ENCODE results near the gene TRIM64.
"Not testable (repeated sequence)": the region's sequence is repeated elsewhere in the genome, so short reads cannot be mapped to it uniquely, and the experiment has no call there.

TRIM64 gene, protein sequence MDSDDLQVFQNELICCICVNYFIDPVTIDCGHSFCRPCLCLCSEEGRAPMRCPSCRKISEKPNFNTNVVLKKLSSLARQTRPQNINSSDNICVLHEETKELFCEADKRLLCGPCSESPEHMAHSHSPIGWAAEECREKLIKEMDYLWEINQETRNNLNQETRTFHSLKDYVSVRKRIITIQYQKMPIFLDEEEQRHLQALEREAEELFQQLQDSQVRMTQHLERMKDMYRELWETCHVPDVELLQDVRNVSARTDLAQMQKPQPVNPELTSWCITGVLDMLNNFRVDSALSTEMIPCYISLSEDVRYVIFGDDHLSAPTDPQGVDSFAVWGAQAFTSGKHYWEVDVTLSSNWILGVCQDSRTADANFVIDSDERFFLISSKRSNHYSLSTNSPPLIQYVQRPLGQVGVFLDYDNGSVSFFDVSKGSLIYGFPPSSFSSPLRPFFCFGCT

DNA sequence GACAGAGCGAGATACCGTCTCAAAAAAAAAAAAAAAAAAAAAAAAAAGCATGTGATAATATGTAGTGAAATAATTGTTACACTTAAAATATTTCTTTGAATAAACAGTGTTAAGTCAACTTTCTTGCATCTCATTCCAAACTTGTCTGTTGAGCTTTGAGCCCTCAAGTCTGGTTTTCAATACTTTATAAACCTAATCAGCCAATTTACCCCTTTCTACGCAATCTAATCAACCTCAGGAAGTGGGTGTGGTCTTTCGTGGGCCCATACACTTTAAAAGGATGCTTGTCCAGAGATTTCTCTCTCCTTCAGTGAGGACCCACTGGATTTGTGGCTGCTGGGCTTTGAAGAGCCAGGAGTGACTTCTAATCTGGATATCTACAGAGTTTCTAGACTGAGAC is at the start of gene TRIM64:
TRIM64 (plus strand) TSS at position 301 of the 400 bp plus-strand sequence. CDS start 2,467 bp downstream, outside the sequence.
- DNase-seq (ENCODE audit: low read depth in 3 of 3, low spot score in 1 of 3), result not testable (repeated sequence)

DNA sequence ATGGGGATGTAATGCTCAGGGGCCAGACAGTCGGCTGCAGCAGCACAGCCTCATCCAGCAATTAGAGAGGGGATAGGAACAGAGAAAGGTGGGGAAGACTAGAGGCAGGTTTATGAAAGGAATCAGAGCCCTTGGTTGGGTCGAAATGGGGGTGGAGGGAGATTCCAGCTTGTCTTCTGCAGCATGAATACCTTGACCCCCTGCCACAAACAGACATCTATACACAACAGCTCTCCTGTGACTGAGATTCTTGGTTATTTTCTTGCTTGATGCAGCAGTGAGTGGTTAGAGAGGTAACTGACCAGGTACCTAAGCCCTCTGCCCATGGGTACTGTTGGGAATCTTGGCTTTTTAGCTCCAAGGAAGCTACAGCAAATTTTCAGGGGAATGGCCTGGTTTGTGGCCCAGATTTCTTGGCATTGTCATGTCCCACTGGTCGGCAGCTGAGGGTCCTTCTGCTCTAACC is 43.6 kb upstream of the TRIM64 start, which contains the start of gene TRIM49D1:
TRIM49D1 (minus strand) TSS at position 51 of the 466 bp plus-strand sequence. CDS start 4,535 bp downstream, outside the sequence.
- no peak for DNase-seq (ENCODE audit: low read depth in 3 of 3, low spot score in 1 of 3)

DNA sequence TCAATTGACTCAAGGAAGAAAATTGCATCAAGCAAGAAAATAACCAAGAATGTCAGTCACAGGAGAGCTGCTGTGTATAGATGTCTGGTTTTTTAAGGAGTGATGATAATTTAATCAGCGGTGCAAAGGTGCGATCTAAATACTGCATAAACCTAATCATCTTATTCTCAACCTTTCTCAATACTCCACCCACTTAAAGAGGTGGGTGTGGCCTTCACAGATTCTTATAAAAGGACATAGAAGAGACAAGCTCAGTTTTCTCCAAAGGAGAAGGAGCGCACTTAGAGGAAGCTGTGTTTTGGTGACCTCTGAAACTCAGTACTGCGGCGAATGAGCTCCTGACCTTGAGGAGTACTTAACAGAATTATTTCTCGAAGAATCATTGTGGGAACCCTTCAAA is 42.1 kb upstream of the TRIM64 start, which contains the start of gene TRIM49D2:
TRIM49D2 (plus strand) TSS at position 301 of the 400 bp plus-strand sequence. CDS start 2,698 bp downstream, outside the sequence.
- DNase-seq (ENCODE audit: low read depth in 3 of 3, low spot score in 1 of 3), result not testable (repeated sequence)

- not testable (repeated sequence) for DNase-seq (ENCODE audit: low read depth in 3 of 3, low spot score in 1 of 3)
Measured at GRCh38 chr11:89960833-89961232, 5.0 kb upstream of the TRIM64 start.

Measured in stimulated activated CD4-positive, alpha-beta T cell treated with anti-CD3 and anti-CD28 coated beads, TNF-alpha, amount 100 ng/mL, for 1 hour (primary cell).